HG02973 (cell line): ENCODE data around the gene SCGB1A1.
"Not testable (repeated sequence)": the region's sequence is repeated elsewhere in the genome, so short reads cannot be mapped to it uniquely, and the experiment has no call there.

Experiments
- ATAC-seq: cut with Tn5 transposase; IDR thresholded peaks from one replicate; pipeline ENCODE4 v1.9.1; 2021; ENCODE audit warnings: moderate library complexity; ENCODE audit not compliant: unreplicated experiment

The SCGB1A1 gene

GRCh38 chr11:62446091-62446490 lies 27.3 kb downstream of the SCGB1A1 start:
- no peak for ATAC-seq

DNA sequence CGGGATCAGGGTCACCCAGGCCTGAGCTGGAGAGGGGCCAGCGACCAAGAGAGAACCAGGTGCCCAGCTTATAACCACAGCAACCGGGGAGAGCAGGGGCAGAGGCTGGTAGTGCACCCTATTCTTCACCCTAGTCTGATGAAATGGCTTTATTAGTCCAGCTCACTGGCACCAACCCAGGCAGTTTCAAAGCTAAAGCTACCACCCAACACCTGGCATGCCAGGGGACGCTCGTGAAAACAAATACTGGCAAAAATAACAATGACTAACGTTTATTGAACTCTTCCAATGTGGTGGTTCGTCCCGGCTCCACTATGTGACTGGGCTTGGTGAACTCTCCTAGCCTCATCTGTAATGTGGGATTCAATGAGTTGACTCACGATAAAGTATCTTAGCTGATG lies 30.6 kb downstream of the SCGB1A1 start:
- ATAC-seq = no peak

DNA sequence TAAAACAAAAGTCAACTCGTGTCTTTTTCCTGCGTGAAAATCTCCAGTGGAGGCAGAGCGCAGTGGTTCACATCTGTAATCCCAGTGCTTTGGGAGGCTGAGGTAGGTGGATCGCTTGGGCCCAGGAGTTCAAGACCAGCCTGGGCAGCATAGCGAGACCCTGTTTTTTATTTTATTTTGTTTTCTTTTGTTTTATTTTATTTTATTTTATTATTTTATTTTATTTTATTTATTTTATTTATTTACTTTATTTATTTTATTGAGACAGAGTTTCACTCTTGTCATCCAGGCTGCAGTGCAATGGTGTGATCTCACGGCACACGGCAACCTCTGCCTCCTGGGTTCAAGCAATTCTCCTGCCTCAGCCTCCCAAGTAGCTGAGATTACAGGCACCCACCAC lies 31.1 kb downstream of the SCGB1A1 start:
- ATAC-seq = not testable (repeated sequence)

DNA sequence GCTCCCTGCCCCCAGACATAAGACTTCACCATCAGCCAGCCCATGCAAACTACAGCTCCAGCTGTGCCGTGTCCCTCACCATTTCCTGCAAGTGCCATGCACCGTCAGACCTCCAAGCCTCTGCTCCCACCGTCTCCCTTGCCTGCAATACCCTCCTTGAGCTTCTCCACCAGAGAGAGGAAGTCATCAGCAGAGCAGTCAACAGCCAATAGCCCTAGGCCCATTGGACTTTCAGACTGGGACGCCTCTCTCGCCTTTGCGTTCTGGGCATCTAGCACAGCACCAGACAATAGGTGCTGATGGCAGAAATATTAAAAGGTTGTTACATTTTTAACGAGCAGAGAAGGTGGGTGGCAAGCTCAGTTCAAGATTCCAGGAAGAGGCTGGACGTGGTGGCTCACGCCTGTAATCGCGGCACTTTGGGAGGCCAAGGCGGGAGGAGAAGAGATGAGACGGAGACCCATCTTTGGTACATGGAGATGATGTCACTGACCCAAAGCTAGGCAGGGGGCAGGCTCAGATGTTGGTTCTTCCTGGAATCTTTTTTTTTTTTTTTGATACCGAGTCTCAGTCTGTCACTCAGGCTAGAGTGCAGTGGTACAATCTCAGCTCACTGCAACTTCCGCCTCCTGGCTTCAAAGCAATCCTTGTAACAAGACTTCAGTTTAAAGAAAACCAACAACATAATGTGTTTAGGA lies 31.9 kb downstream of the SCGB1A1 start:
- no peak for ATAC-seq

DNA sequence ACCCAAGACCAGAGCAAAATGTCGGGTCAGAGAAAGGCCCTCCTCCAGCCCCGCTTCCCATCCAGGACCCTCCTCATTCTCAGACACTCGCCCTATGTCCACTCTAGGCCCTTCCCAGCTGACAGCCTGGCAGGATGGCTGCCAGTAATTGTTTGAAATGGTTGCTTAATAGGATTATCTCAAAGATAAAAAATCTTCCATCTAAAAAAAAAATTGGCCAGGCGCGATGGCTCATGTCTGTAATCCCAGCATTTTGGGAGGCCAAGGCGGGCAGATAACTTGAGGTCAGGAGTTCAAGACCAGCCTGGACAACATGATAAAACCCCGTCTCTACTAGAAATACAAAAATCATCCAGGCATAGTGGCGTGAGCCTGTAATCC lies 32.4 kb downstream of the SCGB1A1 start:
- no peak for ATAC-seq

- no peak for ATAC-seq
Observed at GRCh38 chr11:62452261-62452660, 33.4 kb downstream of the SCGB1A1 start.

- no peak for ATAC-seq
Observed at GRCh38 chr11:62452839-62453468, 34.1 kb downstream of the SCGB1A1 start.

GRCh38 chr11:62456630-62457029 lies 37.8 kb downstream of the SCGB1A1 start:
- ATAC-seq = no peak

DNA sequence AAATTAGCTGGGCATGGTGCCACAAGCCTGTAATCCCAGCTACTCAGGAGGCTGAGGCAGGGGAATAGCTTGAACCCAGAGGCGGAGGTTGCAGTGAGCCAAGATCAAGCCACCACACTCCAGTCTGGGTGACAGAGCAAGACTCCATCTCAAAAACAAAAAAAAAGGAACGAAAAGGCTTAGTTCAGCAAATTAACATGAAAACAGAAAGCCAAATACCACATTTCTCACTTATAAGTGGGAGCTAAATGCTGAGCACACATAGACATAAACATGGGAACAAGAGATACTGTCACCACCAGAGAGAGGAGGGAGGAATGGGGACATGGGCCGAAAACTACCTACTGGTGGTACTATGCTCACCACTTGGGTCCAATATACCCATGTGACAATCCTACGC lies 38.6 kb downstream of the SCGB1A1 start:
- ATAC-seq = no peak

DNA sequence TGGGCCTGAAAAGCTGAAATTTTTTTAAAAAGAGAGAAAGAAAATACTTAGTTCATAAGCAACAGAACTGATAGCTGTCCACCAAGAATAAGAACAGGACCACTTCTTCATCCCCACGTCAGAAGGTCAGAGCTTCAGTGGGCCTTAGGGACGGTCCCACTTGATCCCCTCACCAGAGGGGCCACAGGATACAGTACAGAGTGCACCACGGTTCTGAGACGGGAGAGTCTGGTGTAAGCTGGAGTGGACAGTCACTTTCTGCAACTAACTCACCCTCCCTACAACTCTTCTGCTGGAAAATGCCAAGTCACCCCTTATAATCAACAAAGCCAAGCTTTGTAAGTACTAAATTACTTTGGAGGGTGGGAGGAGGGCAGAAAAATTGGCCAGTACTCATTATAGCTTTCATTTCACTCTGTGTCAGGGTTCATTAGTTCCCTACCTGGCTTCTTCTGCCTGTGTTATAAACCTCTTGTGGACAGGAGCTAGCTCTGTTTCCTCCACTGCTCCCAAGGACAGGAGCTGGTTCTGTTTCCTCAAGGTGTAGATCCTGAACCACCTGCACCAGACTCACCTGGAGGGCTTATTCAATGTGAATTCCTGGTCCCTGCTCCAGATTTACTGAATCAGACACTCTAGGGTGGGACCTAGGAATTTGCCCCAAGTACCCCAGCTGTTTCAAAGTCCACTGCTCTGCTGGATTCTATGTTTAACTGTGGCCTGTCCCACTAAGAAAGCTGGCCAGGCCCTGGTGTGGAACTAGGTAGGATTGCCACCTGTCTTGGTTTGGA lies 39.6 kb downstream of the SCGB1A1 start:
- no peak for ATAC-seq

DNA sequence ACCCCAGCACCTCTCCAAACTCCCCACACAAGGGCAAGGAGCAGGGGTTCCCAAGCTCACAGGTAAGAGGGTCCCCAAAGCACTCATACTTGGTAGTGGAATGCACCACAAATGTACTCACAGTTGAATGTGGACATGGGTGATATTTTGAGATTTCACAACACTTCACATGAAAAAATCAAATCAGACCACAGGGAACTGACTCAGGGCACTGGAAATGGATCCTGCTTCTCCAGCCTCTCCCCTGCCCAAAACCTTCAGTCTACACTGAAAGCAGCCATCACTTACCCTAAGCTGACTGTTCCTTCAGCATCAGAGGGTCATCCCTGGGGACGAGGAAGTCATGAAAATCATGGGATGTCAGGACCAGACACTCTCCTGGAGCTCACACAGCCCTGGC lies 40.2 kb downstream of the SCGB1A1 start:
- ATAC-seq = no peak

GRCh38 chr11:62461740-62462507 lies 43.1 kb downstream of the SCGB1A1 start:
- ATAC-seq = no peak

GRCh38 chr11:62462508-62462892 lies 43.7 kb downstream of the SCGB1A1 start:
- no peak for ATAC-seq

GRCh38 chr11:62463121-62463542 lies 44.3 kb downstream of the SCGB1A1 start:
- ATAC-seq = no peak

DNA sequence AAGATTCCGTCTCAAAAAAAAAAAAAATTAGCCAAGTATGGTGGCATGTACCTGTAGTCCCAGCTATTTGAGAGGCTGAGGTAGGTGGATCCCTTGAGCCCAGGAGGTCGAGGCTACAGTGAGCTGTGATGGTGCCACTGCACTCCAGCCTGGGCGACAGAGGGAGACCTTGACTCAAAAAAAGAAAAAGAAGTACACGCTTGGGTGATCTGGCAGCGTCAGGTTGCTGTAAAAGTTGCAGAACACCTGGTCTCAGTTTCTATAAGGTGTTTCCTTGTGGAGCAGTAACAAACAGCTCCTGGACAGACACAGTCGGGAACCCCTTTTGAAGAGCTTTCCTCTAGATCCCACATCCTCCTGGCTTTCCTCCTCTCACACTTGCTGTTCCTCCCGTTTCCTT lies 45.8 kb downstream of the SCGB1A1 start:
- ATAC-seq = no peak

GRCh38 chr11:62466444-62466843 lies 47.6 kb downstream of the SCGB1A1 start:
- no peak for ATAC-seq

DNA sequence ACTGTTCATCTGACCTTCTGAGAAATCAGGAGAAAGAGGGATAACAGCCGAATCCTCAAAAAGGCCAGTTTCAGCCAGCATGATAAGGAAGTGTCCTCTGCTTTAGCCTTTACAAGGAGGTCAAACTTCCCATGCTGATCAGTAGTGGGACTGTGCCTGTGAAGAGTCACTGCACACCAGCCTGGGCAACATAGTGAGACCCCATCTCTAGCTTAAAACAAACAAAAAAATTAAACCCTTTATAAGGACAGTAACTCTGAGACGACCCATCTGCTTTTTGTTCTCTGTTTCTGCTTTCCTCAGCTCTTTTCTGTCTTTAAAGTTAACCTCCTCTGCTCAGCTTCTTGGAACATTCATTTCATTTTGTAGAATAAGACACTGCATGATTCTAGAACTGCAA lies 49.7 kb downstream of the SCGB1A1 start:
- no peak for ATAC-seq

- ATAC-seq = no peak
Observed at GRCh38 chr11:62471603-62472002, 52.8 kb downstream of the SCGB1A1 start.

DNA sequence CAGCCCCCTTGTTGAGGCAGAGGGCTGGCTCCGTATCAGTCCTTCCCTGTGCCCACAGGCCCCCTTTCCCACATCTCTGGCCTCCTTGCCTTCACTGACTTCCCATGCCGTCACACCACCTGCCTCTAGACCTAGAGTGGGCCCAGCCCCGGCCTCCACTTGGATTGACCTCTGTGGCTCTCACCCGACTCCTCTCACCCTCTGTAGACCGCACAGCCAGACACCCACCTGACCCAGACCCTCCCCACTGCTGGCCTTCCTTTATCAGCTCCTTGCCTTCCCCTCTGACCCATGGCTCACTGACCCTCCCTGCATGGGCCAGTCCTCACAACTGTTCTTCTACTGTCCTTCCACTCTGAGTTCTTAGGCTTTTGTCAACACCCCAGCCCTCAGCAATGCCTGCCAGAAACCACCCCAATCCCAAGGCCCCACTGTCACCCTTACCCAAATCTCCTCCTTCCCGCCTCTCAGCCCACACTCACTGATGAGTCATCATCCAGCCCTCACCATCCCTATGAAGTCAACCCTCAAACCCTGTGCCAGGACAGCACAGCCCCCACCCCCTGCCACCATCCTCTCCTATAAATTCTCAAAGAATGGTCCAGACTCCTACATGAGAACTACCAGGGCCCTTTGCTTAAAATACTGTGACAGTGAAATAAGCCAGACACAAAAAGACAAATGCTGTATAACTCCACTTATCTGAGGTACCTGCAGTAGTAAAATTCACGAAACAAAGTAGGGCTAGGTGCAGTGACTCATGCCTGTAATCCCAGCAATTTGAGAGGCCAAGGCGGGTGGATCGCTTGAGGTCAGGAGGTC lies 53.4 kb downstream of the SCGB1A1 start:
- no peak for ATAC-seq
